CD4-positive, alpha-beta T cell treated with Interleukin-21 for 1 hour (primary cell): Measurements from ENCODE around the gene RIGI.
"Not testable (repeated sequence)": the region's sequence is repeated elsewhere in the genome, so short reads cannot be mapped to it uniquely, and the experiment has no call there.

ENCODE experiments used
- DNase-seq: peaks from one replicate; pipeline ENCODE4 v3.0.0-alpha.2; 2020

RIGI gene

DNA sequence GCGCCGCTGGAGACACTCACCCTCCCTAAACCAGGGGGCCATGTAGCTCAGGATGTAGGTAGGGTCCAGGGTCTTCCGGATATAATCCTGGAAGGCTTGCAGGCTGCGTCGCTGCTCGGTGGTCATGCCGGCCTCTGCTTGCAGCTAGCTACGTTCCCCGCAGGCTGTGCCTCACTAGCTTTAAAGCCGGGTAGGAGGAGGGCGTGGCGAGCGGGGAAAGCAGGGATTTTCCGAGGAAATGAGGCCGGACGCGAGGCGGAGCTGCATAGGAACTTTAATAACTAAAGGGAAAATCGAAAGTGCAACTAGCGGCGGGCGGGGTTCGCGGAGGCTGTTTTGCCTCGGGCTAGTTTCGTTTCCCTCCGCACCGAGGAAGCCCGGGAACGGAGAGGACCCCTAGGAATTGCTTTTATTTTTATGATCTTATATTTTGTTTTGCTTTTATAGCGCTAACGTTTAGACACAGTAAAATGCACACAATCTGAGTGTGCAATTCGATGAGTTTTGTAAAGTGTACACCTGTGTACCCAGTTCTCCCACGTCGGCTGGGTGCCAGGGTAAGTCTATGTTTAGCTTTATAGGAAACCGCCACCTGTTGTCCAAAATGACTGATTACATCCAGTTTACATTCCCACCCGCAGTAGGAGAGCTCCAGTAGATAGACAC lies at the start of gene RIGI:
TSS of gene RIGI (minus strand) at position 156 of the 666 bp plus-strand sequence. CDS start at position 126, 30 bp downstream.
- peak; percentile 92 for DNase-seq

DNA sequence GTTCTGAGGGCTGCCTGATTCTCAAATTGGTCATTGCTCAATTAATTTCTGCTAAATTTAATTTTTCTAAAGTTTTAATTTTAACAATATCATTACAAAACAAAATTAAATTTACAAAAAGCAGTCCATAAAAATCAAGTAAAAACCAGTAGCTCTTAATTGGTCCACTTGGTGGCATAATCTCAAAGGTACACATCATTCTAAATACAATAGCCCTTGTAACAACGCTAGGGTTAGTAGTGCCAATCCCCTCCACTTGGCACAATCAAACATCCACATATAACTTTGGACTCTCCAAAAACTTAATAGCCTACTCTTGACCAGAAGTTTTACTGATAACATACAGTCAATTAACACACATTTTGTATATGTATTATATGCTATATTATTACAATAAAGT lies 48.9 kb upstream of the RIGI start:
- no peak for DNase-seq

DNA sequence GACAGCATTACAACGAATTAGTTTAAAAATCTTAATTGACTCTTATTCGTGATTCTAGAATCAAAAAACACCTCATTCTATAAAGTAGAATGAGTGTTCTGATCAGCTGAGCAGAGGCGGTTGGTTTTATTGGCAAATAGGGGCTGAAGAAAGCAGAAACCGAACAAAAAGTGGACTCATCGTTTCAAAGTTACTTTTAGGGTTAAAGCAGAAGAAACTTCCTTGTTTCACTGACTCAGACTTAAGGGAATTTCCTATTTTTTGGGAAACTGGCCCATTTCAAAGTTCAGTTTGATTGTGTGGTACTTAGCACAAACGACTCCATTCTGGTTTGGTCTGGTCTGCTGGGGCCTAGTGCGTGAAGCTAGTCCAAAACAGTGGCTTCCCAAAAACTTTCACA lies 47.8 kb upstream of the RIGI start:
- DNase-seq, result no peak

DNA sequence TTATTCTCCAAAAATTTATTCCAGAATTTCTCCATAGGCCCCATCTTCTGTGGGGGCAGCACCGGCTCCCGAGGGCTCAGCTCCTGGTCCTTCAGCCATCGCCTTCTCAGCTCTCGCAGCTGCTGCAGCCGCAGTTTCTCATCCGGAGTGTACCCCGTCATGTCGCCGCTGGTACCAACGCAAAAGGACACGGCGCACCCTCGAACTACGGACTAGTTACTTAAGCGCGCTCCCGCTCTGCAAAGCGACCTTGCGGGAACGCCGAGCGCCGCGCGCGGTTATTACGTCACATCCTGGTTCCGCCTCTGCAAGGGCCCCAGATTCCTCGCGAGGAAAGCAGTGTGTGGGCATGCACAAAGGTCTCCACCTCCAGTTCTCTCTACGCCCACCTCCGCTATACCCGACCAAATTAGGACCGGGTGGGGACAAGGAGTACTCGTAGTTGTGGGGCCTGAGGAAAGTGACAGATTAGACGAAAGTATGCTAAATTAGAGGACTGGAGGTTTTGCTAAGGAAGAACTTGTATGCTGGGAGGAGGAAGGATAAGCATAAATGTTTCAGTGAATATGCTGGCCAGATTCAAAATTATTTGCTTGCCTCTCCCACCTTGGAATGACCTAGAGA lies 47.0 kb upstream of the RIGI start, which contains the start of gene NDUFB6:
TSS of gene NDUFB6 (minus strand) at position 260 of the 624 bp plus-strand sequence. CDS start at position 161, 99 bp downstream.
- DNase-seq, result peak; percentile 96

DNA sequence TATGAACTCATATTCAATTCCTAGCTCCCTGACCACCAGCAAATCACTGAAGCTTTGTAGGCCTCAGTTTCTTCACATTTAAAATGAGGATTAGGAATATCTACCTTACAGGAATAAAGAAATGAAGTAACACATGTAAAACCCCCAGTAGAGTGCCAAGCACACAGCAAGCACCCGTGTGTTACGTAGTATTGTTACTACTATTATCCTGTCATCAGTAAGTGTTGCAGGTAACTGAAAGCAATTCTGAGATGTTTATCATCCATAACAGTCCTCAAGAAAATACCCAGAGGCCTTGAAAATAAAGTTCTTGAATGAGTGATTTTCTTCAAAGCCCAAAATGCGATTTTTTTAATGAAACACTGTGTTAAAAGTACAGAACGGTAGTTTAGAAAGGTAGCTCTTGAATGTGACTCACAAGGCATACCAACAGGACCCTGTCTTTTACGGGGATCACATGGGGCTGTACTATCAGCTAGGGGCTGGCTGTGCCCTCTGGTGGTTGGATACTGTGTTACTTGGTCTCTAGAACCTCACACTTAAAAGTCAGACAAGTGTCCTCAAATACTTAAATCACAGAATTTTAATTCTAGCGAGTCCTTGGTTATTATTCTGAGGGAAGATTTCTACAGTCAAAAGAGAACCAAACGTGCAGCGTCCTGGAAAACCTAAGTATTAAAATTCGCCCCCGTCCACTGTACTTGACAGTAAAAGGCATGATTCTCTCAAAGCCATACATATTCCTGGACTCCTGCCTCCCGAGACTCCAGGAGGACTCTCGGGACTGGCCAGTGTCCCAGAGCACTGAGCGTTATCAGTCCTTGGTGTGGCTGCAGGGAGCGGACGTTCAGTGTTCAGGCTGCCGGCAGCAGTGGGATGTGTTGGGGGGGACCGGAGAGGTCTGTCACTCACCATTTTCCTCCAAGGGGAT lies 46.2 kb upstream of the RIGI start:
- DNase-seq, result peak; percentile 86

DNA sequence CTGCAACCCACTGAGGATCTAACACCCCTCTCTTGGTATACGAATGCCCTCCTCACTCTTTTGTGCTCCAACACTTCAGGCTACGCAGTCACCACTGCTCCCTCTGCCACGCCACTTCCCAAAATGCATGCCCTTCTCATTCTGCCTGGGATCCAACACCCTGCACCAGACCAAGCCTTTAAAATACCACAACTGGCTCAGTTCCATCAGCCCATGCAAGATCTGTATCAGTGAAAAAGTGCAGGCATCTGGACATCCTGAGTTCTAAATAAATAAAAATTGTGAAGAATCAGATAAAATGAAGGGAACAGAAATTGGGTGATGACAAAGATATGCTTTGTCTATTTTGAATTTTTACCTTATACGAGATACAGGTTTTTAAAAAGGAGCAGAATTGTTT lies 44.3 kb upstream of the RIGI start:
- DNase-seq, result no peak

DNA sequence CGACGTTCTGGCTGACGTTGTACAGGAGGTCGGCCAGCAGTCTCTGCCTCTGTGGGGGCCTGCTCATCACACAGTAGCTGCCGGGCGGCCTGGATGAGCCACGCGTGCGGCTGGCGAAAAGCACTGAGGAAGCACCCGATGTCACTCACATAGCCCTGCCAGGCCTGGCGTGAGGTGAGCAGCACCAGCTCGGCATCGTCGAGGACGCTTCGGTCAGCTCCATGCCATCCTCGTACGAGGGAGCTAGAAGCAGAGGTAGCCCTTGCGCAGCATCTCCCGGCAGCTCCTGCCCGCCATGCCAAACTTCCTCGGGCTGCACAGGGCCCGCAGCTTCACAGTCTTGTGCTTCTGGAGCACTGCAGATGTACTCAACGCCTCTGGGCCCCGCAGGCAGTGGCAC lies 40.8 kb upstream of the RIGI start:
- no peak for DNase-seq

DNA sequence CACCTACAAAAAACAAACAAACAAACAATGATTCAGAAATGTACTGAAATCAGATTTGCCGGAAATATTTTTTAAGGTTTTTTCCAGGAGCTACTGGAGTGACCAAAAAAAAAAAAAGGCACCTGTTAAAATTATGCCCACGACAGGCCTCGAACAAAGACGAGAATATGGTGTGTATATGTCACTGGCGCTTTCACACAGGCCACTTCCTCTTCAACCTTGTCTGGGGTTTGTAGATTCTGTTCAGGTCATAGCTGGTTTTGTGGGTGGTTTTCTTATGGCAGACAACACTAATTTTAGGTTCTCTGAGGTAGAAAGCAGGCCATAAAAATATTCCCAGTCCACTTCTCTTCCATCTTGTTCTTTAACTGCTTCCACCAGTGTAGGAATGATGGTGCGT lies 40.0 kb upstream of the RIGI start:
- DNase-seq, result no peak

DNA sequence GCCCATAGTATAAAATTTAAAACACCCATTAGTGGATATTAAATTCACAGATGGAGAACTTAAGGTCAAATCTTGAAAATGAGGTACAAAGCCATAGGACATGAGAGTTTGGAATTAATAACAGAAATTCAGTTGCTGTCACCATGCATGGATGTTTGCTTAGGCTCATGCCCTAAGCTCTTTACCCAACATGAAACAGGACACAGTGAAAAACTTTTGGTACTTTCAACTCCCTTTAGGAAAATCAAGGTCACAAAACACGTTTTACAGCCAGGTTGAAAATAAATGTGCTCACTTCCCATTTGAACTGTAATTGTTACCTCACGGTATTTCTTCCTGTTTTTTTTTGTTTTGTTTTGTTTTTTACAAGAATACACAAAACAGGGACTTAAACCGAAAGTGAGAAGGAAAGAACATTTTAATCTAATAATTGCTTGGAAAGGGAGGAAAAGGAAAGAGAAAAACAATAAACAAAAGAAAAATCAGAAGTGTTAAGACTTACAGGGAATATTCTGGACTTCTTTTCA lies 32.5 kb upstream of the RIGI start:
- DNase-seq, result no peak

DNA sequence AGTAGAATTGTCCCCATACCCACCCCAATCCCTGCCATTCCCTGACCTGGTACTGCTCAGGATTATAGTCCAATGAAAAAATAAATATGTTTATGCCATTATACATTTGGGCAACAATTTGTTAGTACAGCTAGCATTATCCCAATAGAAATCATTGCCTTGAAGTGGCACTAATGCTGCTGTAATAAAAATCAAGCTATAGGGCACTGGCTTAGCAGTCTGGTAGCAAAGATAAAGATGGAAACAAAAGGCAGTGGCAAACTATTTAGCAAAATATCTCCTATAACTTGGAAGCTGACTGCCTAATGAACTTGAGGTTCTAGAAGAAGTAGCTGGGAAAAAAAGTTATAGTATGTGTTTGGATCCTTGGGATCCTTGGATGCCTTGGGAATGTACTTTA lies 28.6 kb upstream of the RIGI start:
- DNase-seq, result no peak

DNA sequence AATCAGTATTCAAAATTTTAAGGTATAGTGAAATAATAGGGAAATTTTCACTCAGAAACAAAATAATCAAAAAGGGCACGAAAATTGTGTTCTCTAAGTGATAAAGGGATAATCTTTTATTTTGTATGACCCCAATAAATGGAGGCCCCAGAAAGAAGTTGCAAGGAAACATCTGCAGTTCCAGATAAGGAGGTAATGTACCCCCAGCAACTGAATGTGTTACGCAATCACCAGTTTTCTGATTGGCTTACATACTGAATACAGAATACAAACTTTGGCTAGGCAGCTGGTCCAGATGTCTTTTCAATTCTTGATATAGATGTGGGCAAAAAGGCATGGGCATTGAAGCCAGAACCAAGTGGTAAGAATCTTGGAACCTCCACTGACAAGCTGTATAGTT lies 28.1 kb upstream of the RIGI start:
- DNase-seq, result no peak

DNA sequence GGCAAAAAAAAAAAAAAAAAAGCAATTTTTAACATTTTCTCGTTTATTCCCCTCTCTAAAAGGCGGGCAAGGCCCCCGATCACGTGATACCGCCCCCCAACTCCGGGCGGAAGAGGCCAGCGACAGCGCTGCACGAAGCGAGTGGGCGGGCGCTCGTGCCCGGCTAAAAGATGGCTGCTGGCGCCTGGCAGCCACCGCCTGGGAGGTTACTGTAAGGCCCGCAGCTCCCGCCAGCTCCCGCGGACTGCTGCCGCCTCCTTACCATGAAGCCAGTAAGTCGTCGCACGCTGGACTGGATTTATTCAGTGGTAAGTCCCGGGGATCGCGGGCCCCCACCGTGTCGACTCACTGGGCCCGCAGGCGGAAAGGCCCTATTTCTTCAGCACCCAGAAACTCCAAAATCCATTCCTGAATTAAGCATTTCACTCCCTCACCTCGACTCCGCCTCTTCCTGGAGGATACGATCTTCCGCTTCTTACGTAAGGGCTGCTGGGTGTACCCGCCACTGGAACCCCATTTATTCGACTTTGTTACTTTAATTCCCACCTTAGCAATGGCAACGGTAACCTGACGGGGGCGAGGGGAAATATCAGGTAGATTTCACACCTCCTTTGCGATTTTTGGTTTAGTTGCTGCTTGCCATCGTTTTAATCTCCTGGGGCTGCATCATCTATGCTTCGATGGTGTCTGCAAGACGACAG lies 26.3 kb upstream of the RIGI start, which contains the start of the genes SMIM27 and TOPORS:
TSS of gene SMIM27 (plus strand) at position 156 of the 701 bp plus-strand sequence. CDS start at position 264, 108 bp downstream.
TSS of gene TOPORS (minus strand) at position 415 of the 701 bp plus-strand sequence. CDS start at position 265, 150 bp downstream.
- DNase-seq, result peak; percentile 92

DNA sequence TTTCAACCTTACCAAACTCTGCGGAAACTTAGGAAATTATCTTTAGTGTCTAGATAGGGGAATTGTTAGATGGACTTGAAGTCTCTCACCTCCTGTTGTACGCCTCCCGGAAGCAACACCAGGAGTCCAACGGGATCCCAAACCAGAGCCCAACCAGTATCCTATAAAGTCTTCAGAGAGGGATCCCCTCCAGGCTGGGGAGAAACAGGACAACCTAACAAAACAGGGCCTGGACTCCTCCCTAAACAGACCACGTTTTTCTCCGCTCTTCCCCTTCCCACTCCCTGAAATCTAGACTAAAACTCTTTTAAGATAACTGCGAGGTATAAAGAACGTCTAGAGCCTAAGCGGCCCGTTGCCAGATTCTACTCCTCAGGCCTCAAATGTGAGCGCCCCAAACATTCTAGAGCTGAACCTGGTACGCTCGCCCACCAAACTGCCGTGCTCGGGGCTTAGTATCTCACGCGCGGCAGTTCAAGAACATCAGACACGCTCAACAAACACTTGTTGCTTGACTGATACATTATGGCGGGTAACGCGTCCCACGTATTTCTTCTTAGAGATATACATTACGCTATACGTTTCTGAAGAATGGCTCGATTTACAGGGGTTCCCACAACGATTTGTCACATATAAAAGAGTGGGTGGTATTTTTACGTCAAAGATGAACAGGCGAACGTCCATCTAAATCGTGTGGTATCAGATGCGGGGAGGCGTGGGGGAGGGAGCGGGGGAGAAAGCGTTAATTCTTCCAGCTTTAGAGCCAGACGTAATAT lies 25.5 kb upstream of the RIGI start:
- peak; percentile 59 for DNase-seq

DNA sequence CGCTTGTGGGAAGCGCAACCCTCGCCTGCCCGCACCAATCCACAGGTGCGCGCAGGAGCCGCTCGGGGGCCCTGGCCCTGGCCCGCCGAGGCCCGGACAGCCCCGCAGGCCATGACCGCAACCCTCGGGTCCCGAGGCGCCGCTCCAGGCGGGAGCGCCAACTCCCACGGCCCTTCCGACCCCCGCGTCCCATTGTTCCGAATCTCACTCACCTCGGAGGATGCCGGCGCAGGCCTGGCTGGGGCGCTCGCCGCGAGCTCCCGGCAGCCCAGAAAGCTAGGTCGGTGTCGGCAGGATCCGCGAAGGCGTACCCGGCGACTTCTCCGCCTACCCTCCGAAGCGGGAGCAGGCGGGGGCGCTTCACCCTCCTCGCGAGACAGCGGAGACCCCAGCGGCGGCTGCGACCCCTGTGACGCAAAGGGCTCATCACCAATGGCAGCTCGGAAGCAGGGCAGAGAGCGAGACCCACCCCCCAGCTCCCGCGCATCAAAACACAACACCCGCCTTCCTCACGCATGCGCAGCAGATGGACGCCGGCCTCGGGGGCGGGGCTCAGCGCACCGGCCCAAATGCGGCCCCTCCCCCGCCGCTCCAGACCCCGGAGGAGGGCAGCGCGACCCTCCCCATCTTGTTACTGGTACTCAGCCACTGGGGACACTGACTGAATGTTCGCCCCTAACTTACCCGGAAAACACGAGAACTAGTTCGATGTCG lies 24.7 kb upstream of the RIGI start:
- DNase-seq, result peak; percentile 98

DNA sequence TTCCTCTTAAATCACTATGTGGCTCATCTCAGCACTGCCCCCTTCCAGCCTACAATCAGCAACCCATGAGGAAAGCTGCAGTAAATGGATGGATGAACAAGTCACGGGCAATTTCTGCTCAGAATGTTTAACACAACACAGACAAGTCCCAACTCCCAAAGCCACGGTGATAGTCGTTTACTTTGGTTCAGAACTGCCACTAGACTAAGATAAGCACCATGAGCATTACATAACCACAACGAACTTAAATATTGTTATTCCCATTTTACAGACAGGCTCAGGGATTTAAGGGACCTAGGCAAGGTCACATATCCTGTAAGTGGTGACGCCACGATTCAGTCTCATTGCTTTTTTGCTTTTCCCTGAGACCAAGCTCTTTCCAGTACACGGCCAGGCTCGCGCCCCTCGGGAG lies 24.2 kb upstream of the RIGI start:
- DNase-seq, result peak; percentile 12

DNA sequence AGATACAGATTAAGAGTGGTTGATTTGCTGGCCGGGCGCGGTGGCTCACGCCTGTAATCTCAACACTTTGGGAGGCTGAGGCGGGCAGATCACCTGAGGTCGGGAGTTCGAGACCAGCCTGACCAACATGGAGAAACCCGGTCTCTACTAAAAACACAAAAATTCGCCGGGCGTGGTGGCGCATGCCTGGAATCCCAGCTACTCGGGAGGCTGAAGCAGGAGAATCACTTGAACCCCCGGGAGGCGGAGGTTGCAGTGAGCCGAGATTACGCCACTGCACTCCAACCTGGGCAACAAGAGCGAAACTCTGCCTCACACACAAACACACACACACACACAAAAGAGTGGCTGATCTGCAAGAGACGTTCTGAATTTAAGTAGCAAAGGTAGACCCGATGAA lies 22.2 kb upstream of the RIGI start:
- not testable (repeated sequence) for DNase-seq

DNA sequence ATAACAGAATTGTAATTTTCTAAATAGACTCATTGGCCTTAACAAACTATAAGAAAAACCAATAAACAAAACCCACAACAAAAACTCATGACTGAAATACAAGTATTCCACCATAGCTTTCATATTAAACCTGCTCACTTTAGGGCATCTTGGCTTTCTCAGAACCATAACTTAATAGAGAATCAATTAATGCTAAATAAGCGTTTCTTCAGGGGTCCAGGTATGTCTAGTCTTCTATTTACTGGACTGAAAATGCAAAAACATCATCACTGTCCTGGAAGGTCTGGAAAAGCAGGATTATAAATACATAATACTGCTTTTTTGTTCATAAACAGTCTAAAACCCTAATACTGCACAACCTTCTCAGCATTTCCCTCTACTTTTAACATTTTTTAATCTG lies 19.9 kb upstream of the RIGI start:
- DNase-seq, result no peak

DNA sequence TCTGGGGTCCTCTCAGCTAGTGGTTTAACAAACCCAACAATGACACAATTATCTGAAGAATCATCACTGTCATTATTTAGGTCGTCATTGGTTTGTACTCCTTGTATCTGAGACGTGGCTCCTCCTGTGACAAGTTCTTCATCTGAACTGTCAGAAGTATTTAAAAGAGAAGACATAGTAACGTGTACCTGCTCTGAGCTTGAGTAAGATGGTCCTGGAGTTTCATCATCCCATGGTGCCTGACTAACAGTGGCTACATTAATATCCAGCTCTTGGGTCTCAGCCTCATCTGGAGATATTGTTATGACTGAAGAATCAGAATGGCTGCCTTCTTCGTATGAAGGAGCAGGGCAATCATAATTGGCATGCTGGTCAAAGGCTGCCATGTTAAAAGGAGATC lies 17.1 kb upstream of the RIGI start:
- no peak for DNase-seq

DNA sequence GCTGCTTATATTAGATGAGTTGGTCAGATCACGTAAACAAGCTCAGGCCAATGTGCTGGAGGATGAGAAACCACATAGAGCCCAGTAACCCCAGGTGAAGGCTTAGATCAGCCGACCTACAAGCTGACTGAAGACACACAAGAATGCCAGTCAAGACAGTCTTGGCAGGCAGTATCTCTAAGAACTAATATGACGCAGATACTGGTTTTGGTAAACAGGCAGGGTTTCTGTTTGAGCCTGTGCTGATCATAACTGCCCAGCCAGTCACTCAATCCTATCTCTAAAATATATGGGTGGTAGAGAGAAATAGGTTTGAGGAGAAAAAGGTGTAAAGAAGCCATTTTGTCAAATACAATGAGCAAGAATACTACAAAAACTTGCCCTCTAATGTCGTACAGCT lies 7.8 kb upstream of the RIGI start:
- no peak for DNase-seq

DNA sequence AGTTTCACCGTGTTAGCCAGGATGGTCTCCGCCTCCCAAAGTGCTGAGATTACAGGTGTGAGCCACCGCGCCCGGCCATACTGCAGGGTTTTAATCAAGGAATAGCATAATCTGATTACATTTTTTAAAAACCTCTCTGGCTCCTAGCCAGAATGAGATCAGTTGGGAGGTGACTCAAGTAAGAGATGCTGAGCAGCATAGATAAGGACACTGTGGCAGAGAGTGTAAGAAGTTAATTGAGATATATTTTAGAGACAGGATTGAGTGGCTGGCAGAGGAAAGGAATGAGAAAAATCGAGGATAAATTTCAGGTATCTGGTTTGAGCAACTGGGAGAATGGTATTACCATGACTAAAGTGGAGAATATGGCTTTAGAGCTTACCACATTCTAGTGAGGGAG lies 7.3 kb upstream of the RIGI start:
- DNase-seq, result no peak

DNA sequence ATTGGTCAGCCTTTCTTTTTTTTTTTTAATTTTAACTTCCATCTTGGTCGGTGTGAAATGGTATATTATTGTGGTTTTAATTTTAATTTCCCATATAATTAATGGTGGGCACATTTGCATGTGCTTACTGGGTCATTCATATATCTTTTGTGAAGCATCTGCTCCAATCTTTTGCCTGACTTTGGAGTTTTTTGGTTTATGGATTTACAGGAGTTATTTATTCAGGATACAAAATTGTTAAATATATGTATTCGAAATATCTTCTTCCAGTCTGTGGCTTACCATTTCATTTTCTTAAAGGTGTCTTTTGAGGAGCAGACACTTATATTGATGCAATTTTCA lies 682 bp upstream of the RIGI start:
- DNase-seq, result no peak
